Bronchial epithelial cell (primary cell): ENCODE results near the gene ONECUT1. TPM values are rescaled to one million over a fixed set of nuclear protein-coding genes. Genes with fewer than 3 reads are reported as not detected.

Experiments
- DNase-seq: peaks from one replicate; pipeline ENCODE4 v3.0.0-alpha.2; 2010; ENCODE audit warnings: low read depth
- FAIRE-seq: peaks from 2 replicates; lab custom pipeline; 2011; peaks lifted over from hg19 to GRCh38; lab: Jason Lieb, UNC
- H3K27me3 ChIP-seq: 2 replicates; pipeline ENCODE4 v1.5.1; 2011; ENCODE audit warnings: low read length; ENCODE audit not compliant: control insufficient read depth, insufficient read depth
- H3K36me3 ChIP-seq: 2 replicates; pipeline ENCODE4 v1.5.1; 2011; ENCODE audit warnings: low read length; ENCODE audit not compliant: control insufficient read depth, insufficient read depth
- H3K4me3 ChIP-seq: 2 replicates; pipeline ENCODE4 v1.5.1; 2011; ENCODE audit warnings: mild to moderate bottlenecking, low read depth, low read length, control low read depth
- CTCF ChIP-seq: IDR thresholded peaks from 2 replicates; pipeline ENCODE4 v1.5.1; 2011; ENCODE audit warnings: mild to moderate bottlenecking, moderate library complexity, low read length, control low read depth, inconsistent platforms; ENCODE audit not compliant: insufficient read depth, severe bottlenecking
- total RNA-seq: library from RNA; depleted of rRNA; stranded (reverse); fragments of >200 nt; gene quantifications from 2 replicates; pipeline ENCODE4 v1.2.1, GENCODE V29; 2014

ONECUT1 gene
- total RNA-seq, 1 donor from 2014 or later = not detected

- TF ChIP-seq CTCF = no peak
- H3K27me3 ChIP-seq = peaks cover 75% of the 10 kb centered on the region
- no peak overlapping the region for H3K4me3 ChIP-seq
- no peaks in the 10 kb centered on the region for H3K36me3 ChIP-seq
- DNase-seq (no peak), FAIRE-seq (no peak)
Measured at GRCh38 chr15:52798529-52799101, 8.5 kb upstream of the ONECUT1 start.

GRCh38 chr15:52797625-52798501 is 7.7 kb upstream of the ONECUT1 start:
- H3K36me3 ChIP-seq = no peaks in the 10 kb centered on the region
- H3K27me3 ChIP-seq = peaks cover 70% of the 10 kb centered on the region
- no peak for DNase-seq
- no peak for FAIRE-seq
- no peak overlapping the region for H3K4me3 ChIP-seq
- TF ChIP-seq CTCF = no peak

GRCh38 chr15:52796753-52797520 is 6.8 kb upstream of the ONECUT1 start:
- FAIRE-seq (no peak), DNase-seq (no peak)
- Histone ChIP-seq H3K27me3 (peaks cover 66% of the 10 kb centered on the region), H3K36me3 (no peaks in the 10 kb centered on the region), H3K4me3 (no peak overlapping the region)
- TF ChIP-seq CTCF = no peak

- no peaks in the 10 kb centered on the region for H3K36me3 ChIP-seq
- TF ChIP-seq CTCF = no peak
- FAIRE-seq (no peak), DNase-seq (no peak)
- H3K27me3 ChIP-seq = peaks cover 61% of the 10 kb centered on the region
- H3K4me3 ChIP-seq = no peak overlapping the region
Measured at GRCh38 chr15:52796228-52796521, 6.0 kb upstream of the ONECUT1 start.

GRCh38 chr15:52795464-52796227 is 5.5 kb upstream of the ONECUT1 start:
- Histone ChIP-seq H3K36me3 (no peaks in the 10 kb centered on the region), H3K27me3 (peaks cover 61% of the 10 kb centered on the region), H3K4me3 (no peak overlapping the region)
- no peak for DNase-seq
- TF ChIP-seq CTCF = no peak
- no peak for FAIRE-seq
